A549 (cell line): ENCODE results near the gene NPRL2.

Experiments
- CTCF ChIP-seq: fragments of >200 bp; sonication (Bioruptor Twin); formaldehyde crosslinking; IDR thresholded peaks from 3 replicates; pipeline ENCODE4 v1.5.1; 2016
- EP300 ChIP-seq, 2 experiments: fragments of >200 bp; sonication (Bioruptor Twin); formaldehyde crosslinking; IDR thresholded peaks; 2 replicates in 1 of 2; 3 replicates in 1 of 2; pipeline ENCODE4 v1.6.1; 2016 to 2017
- ESRRA ChIP-seq: fragments of 150-350 bp; IDR thresholded peaks from 2 replicates; pipeline ENCODE4 v1.6.1; 2014; ENCODE audit warnings: mild to moderate bottlenecking, low read length, borderline replicate concordance
- FOSL2 ChIP-seq, 2 experiments: fragments of 450-650 bp in 1 of 2; fragments of >200 bp in 1 of 2; sonication (Bioruptor Twin) in 1 of 2; formaldehyde crosslinking; IDR thresholded peaks; 2 replicates each; pipeline versions ENCODE4 v1.5.0 to v1.6.1; 2016 to 2020; ENCODE audit warnings: mild to moderate bottlenecking in 1 of 2, moderate library complexity in 1 of 2
- HDAC2 ChIP-seq: fragments of 200-600 bp; sonication (generic); IDR thresholded peaks from 2 replicates; pipeline ENCODE4 v1.6.1; 2016
- KDM1A ChIP-seq: fragments of 200-600 bp; sonication (generic); IDR thresholded peaks from 2 replicates; pipeline ENCODE4 v1.6.1; 2016; ENCODE audit warnings: low read depth, mild to moderate bottlenecking
- MYC ChIP-seq: IDR thresholded peaks from 2 replicates; pipeline ENCODE4 v1.6.1; 2012; ENCODE audit warnings: mild to moderate bottlenecking, inconsistent platforms, low read length, improper control_type of control experiment, borderline replicate concordance
- RCOR1 ChIP-seq: fragments of 150-350 bp; IDR thresholded peaks from 2 replicates; pipeline ENCODE4 v1.6.1; 2014; ENCODE audit warnings: antibody characterized with exemption, low read length, low read depth
- ZSCAN20 ChIP-seq: fragments of 250-450 bp; sonication (Bioruptor Pico); IDR thresholded peaks from 2 replicates; pipeline ENCODE4 v1.8.0; 2022; ENCODE audit warnings: mild to moderate bottlenecking, moderate library complexity
- TF ChIP-seq, protein P1 (sequence below): fragments of 200-600 bp; sonication (generic); IDR thresholded peaks from 2 replicates; pipeline ENCODE4 v1.6.1; 2016; ENCODE audit warnings: antibody characterized with exemption, mild to moderate bottlenecking, moderate library complexity
- TF ChIP-seq, protein P2 (sequence below): IDR thresholded peaks from 2 replicates; pipeline ENCODE4 v1.6.1; 2012
- TF ChIP-seq, protein P3 (sequence below): fragments of 250-450 bp; sonication (Bioruptor Pico); IDR thresholded peaks from 2 replicates; pipeline ENCODE4 v1.5.0; 2021; ENCODE audit warnings: mild to moderate bottlenecking, moderate library complexity, borderline replicate concordance
- TF ChIP-seq, protein P4 (sequence below): IDR thresholded peaks from 2 replicates; pipeline ENCODE4 v1.6.1; 2012

GRCh38 chr3:50337175-50337861 is 13.3 kb downstream of the NPRL2 start:
- TF ChIP-seq, protein P1, sequence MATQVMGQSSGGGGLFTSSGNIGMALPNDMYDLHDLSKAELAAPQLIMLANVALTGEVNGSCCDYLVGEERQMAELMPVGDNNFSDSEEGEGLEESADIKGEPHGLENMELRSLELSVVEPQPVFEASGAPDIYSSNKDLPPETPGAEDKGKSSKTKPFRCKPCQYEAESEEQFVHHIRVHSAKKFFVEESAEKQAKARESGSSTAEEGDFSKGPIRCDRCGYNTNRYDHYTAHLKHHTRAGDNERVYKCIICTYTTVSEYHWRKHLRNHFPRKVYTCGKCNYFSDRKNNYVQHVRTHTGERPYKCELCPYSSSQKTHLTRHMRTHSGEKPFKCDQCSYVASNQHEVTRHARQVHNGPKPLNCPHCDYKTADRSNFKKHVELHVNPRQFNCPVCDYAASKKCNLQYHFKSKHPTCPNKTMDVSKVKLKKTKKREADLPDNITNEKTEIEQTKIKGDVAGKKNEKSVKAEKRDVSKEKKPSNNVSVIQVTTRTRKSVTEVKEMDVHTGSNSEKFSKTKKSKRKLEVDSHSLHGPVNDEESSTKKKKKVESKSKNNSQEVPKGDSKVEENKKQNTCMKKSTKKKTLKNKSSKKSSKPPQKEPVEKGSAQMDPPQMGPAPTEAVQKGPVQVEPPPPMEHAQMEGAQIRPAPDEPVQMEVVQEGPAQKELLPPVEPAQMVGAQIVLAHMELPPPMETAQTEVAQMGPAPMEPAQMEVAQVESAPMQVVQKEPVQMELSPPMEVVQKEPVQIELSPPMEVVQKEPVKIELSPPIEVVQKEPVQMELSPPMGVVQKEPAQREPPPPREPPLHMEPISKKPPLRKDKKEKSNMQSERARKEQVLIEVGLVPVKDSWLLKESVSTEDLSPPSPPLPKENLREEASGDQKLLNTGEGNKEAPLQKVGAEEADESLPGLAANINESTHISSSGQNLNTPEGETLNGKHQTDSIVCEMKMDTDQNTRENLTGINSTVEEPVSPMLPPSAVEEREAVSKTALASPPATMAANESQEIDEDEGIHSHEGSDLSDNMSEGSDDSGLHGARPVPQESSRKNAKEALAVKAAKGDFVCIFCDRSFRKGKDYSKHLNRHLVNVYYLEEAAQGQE = no peak
- no peak; the same call in 1 of the 2 replicates for TF ChIP-seq MYC
- TF ChIP-seq HDAC2 = no peak
- no peak for TF ChIP-seq CTCF
- no peak for TF ChIP-seq ESRRA
- TF ChIP-seq, protein P2, sequence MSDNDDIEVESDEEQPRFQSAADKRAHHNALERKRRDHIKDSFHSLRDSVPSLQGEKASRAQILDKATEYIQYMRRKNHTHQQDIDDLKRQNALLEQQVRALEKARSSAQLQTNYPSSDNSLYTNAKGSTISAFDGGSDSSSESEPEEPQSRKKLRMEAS = peak; percentile 84
- TF ChIP-seq RCOR1 = no peak
- TF ChIP-seq ZSCAN20 (CRISPR knock-in tag) = no peak
- TF ChIP-seq, protein P3, sequence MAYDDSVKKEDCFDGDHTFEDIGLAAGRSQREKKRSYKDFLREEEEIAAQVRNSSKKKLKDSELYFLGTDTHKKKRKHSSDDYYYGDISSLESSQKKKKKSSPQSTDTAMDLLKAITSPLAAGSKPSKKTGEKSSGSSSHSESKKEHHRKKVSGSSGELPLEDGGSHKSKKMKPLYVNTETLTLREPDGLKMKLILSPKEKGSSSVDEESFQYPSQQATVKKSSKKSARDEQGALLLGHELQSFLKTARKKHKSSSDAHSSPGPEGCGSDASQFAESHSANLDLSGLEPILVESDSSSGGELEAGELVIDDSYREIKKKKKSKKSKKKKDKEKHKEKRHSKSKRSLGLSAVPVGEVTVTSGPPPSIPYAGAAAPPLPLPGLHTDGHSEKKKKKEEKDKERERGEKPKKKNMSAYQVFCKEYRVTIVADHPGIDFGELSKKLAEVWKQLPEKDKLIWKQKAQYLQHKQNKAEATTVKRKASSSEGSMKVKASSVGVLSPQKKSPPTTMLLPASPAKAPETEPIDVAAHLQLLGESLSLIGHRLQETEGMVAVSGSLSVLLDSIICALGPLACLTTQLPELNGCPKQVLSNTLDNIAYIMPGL (CRISPR knock-in tag) = no peak
- TF ChIP-seq, protein P4, sequence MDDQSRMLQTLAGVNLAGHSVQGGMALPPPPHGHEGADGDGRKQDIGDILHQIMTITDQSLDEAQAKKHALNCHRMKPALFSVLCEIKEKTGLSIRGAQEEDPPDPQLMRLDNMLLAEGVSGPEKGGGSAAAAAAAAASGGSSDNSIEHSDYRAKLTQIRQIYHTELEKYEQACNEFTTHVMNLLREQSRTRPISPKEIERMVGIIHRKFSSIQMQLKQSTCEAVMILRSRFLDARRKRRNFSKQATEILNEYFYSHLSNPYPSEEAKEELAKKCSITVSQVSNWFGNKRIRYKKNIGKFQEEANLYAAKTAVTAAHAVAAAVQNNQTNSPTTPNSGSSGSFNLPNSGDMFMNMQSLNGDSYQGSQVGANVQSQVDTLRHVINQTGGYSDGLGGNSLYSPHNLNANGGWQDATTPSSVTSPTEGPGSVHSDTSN = no peak; the same call in 1 of the 2 replicates
- no peak for TF ChIP-seq FOSL2 (IDR thresholded peaks at IDR 0.05)
- TF ChIP-seq FOSL2 (CRISPR knock-in tag; IDR thresholded peaks at IDR 0.05) = no peak
- no peak for TF ChIP-seq KDM1A
- no peak for TF ChIP-seq EP300 (IDR thresholded peaks at IDR 0.05)
